AG04449 (cell line): ENCODE data around the gene DLX6.

Experiments used
- CTCF ChIA-PET: fragments of 350-600 bp; formaldehyde crosslinking; extraction: SDS; loops from one replicate; lab custom pipeline; 2021; ENCODE audit warnings: antibody characterized with exemption; lab: Yijun Ruan, JAX
- POLR2A ChIA-PET: fragments of 400-600, 350-600 bp; formaldehyde crosslinking; extraction: SDS; loops from one replicate; lab custom pipeline; 2020; ENCODE audit warnings: antibody characterized with exemption, inconsistent platforms; lab: Yijun Ruan, JAX
- DNase-seq: peaks from one replicate; pipeline ENCODE4 v3.0.0-alpha.2; 2010; ENCODE audit warnings: low read depth, low spot score
- H3K4me3 ChIP-seq: 2 replicates; pipeline ENCODE4 v1.5.1; 2011; ENCODE audit warnings: low read depth, mild to moderate bottlenecking, control low read depth, low read length
- TF ChIP-seq, protein P1 (sequence below): IDR thresholded peaks from one replicate; pipeline ENCODE4 v1.5.1; 2011; ENCODE audit warnings: mild to moderate bottlenecking, moderate library complexity, low read length, control low read depth, inconsistent platforms; ENCODE audit not compliant: insufficient read depth; ENCODE audit errors: missing control alignments

DLX6 gene

DNA sequence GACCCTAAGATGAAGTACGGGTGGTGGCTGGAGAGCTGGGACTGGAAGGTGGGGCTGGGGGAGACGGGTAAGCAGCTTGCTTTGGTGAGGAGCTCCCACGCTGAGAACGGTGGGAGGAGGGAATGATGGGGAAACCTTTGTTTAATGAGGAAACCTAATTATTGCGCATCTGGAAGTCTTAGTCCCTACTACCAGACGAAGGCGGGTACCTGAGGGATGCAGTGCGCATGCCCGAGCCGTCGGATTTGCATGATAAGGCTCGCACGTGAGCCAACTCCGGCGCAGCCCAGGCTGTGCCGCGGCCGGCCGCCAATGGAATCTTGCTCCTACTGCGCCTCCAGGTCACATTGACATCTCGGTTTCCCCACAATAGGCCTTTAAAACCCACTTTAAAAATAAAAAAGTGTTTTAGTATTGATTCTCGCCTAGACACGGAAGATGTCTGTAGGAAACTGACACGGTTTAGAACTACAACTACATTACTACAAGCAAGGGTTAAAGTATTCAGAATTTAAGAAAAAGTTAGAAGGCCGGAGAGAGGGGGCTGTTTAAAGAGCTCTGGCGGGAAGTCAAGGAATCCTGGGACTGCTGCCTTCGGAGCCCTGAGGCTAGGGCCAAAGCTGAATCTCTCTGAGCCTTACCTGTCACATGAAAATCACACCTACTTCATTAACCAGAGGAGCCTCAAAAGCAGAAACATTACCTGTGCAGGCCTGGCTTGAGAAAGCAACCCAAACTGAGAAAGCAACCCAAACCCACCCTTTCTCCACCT, 12.1 kb upstream of the DLX6 start:
- TF ChIP-seq, protein P1, sequence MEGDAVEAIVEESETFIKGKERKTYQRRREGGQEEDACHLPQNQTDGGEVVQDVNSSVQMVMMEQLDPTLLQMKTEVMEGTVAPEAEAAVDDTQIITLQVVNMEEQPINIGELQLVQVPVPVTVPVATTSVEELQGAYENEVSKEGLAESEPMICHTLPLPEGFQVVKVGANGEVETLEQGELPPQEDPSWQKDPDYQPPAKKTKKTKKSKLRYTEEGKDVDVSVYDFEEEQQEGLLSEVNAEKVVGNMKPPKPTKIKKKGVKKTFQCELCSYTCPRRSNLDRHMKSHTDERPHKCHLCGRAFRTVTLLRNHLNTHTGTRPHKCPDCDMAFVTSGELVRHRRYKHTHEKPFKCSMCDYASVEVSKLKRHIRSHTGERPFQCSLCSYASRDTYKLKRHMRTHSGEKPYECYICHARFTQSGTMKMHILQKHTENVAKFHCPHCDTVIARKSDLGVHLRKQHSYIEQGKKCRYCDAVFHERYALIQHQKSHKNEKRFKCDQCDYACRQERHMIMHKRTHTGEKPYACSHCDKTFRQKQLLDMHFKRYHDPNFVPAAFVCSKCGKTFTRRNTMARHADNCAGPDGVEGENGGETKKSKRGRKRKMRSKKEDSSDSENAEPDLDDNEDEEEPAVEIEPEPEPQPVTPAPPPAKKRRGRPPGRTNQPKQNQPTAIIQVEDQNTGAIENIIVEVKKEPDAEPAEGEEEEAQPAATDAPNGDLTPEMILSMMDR, result no peak
- POLR2A ChIA-PET, result no interaction called here
- CTCF ChIA-PET, result no interaction called here
- H3K4me3 ChIP-seq, result no peak overlapping the region
- DNase-seq, result no peak

DNA sequence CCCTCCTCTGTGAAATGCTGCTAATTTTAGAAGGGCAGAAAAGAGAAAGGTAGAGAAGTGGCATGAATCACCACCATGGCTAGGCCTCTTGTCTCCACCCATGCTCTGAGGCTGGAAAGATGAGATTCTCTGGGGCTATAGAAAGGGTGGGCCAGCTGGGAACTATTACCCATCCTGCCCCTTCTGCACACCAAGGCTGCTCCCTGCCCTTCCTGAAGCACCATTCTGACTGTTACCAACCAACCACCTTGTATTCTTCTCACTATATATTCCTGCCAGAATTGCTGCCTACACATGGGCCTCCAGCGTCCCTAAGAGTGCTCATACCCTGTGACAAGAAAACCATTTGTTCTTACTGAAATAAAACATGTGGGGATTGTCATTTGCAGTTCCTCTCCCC, 11.4 kb upstream of the DLX6 start:
- TF ChIP-seq, protein P1, result no peak
- CTCF ChIA-PET, result no interaction called here
- no peak overlapping the region for H3K4me3 ChIP-seq
- POLR2A ChIA-PET, result no interaction called here
- no peak for DNase-seq

- H3K4me3 ChIP-seq, result no peak overlapping the region
- ChIA-PET CTCF (no interaction called here), POLR2A (no interaction called here)
- TF ChIP-seq, protein P1, result no peak
- no peak for DNase-seq
These were observed 9.8 kb upstream of the DLX6 start for GRCh38 chr7:96995406-96996110.

DNA sequence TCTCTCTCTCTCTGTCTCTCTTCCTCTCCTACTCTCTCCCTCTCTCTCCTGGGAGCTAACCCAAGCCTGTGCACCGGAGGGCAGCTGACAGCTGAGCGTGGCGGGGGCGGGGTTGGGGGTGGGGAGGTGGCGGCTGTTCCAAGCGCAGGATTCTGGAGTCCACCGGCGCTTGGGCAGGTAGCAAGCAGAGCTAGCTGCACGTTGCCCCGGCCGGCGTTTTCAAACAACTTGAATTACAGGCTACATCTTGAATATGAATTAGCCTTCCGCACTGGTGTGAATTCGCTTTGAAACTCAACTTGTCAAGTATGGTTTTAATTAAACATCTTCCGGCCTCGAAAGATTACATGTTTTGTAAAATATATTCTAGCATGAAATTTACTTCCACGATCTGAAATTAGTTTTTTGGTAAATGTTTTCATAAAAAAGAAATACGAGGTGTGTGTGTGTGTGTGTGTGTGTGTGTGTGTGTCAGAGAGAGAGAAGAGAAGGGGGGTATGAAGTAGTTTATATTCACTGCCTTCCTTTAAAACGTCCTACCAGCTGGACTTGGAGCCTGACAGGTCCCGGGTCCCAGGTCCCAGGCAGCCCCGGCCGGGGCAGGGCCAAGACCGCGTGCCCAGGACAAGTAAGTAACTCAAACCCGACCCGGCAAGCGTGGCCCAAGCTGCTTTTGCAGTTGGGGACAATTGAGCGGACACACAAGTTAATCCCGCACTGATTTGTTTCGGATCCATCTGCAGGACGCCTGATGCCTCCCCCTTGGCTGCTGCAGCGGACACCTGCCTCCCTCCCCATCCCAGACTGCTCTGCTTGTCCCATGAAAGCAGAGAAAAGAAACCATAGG, 9.0 kb upstream of the DLX6 start:
- DNase-seq, result no peak
- ChIA-PET POLR2A (no interaction called here), CTCF (no interaction called here)
- TF ChIP-seq, protein P1, result no peak
- H3K4me3 ChIP-seq, result no peak overlapping the region

GRCh38 chr7:96996958-96997511, 8.3 kb upstream of the DLX6 start:
- CTCF ChIA-PET, result no interaction called here
- no peak overlapping the region for H3K4me3 ChIP-seq
- DNase-seq, result no peak
- TF ChIP-seq, protein P1, result no peak
- POLR2A ChIA-PET, result no interaction called here
